ES-I3 (cell line): Measurements from ENCODE around the gene NDUFV1.
"Not testable (repeated sequence)": the region's sequence is repeated elsewhere in the genome, so short reads cannot be mapped to it uniquely, and the experiment has no call there.

ENCODE experiments used
- H3K36me3 ChIP-seq: 2 replicates; pipeline ENCODE4 v1.6.1; 2013; ENCODE audit warnings: mild to moderate bottlenecking, low read length, control low read depth, moderate library complexity; ENCODE audit not compliant: insufficient read depth
- H3K4me1 ChIP-seq: 2 replicates; pipeline ENCODE4 v1.6.1; 2013; ENCODE audit warnings: mild to moderate bottlenecking, control low read depth, low read length; ENCODE audit not compliant: insufficient read depth
- H3K9ac ChIP-seq: 2 replicates; pipeline ENCODE4 v1.6.1; 2013; ENCODE audit warnings: low read depth, mild to moderate bottlenecking, low read length, moderate library complexity
- H3K9me3 ChIP-seq: 2 replicates; pipeline ENCODE4 v1.6.1; 2013; ENCODE audit warnings: mild to moderate bottlenecking, low read length, moderate library complexity; ENCODE audit not compliant: control insufficient read depth, insufficient read depth

The NDUFV1 gene

DNA sequence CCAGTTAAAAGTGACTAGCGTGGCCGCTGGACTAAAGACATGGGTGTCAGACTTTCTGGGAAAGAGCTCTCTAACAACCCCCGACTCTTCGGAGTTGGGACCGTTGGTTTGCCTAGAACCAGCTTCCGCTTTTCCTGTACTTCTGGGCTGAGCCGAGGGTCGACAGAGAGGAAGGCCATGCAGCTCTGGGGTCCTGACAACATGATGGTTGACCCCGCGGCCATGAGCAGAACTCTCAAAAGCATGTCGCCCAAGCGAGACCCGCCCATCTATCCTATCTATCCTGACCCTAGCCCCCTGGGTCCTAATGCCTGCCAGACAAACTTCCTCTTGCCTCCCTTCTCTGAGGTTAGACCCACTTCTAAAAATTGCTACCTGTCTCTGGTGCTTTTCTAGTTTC is 13.9 kb downstream of the NDUFV1 start:
- peaks cover 13% of the 10 kb centered on the region for H3K4me1 ChIP-seq
- H3K9me3 ChIP-seq, H3K36me3 ChIP-seq: not testable (repeated sequence)
- peak overlapping the region; percentile 83; the same call in 1 of the 2 replicates for H3K9ac ChIP-seq

DNA sequence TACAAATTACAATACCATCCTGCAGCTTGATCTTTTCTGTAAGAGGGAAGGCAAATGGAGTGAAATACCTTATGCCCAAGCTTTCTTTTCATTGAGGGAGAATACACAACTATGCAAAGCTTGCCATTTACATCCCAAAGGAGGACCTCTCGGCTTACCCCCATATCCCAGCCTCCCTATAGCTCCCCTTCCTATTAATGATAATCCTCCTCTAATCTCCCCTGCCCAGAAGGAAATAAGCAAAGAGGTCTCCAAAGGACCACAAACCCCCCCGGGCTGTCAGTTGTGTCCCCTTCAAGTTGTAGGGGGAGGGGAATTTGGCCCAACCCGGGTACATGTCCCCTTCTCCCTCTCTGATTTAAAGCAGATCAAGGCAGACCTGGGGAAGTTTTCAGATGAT is 15.2 kb downstream of the NDUFV1 start:
- H3K9ac ChIP-seq: peak overlapping the region; percentile 83; the same call in 1 of the 2 replicates
- H3K36me3 ChIP-seq, H3K9me3 ChIP-seq, H3K4me1 ChIP-seq: not testable (repeated sequence)

DNA sequence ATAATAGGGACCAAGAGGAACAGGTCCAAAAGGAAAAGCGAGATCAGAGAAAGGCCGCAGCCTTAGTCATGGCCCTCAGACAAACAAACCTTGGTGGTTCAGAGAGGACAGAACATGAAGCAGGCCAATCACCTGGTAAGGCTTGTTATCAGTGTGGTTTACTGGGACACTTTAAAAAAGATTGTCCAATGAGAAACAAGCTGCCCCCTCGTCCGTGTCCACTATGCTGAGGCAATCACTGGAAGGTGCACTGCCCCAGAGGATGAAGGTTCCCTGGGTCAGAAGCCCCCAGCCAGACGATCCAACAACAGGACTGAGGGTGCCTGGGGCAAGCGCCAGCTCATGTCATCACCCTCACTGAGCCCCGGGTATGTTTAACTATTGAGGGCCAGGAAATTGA is 16.2 kb downstream of the NDUFV1 start:
- H3K4me1 ChIP-seq: not testable (repeated sequence)

DNA sequence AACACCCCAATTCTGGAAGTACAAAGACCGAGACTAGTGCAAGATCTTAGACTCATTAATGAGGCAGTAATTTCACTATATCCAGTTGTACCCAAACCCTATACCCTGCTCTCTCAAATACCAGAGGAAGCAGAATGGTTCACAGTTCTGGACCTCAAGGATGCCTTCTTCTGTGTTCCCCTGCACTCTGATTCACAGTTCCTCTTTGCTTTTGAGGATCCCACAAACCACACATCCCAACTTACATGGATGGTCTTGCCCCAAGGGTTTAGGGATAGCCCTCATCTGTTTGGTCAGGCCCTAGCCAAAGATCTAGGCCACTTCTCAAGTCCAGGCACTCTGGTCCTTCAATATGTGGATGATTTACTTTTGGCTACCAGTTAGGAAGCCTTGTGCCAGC is 17.1 kb downstream of the NDUFV1 start:
- not testable (repeated sequence) for H3K36me3 ChIP-seq, H3K4me1 ChIP-seq, H3K9me3 ChIP-seq, H3K9ac ChIP-seq

More for the DNA sequence above, 16.2 kb downstream of the NDUFV1 start:
- H3K36me3 ChIP-seq, H3K9ac ChIP-seq, H3K9me3 ChIP-seq: not testable (repeated sequence)

- not testable (repeated sequence) for H3K9ac ChIP-seq, H3K9me3 ChIP-seq, H3K4me1 ChIP-seq, H3K36me3 ChIP-seq
Measured at GRCh38 chr11:67626131-67626833, 19.5 kb downstream of the NDUFV1 start.

DNA sequence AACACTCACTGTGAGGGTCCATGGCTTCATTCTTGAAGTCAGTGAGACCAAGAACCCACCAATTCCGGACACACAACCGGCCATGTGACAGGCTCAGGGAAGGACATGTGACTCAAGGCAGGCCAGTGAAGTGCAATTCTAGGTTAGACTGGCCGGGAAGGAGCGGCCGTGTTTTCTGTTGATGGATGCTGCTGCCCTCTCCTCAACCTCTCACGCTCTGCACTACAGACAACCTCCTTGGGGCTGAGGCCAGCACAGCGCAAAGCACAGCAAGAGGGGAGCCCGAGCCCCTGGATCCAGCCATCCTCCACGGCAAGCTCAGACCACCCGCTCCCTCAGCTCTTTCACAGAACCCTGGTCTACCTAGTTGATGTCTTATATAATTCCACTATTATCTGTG is 20.2 kb downstream of the NDUFV1 start:
- Histone ChIP-seq H3K9ac (no peak overlapping the region), H3K4me1 (peaks cover 5% of the 10 kb centered on the region; the same call in 1 of the 2 replicates), H3K9me3 (no peaks in the 10 kb centered on the region), H3K36me3 (no peaks in the 10 kb centered on the region)

GRCh38 chr11:67627441-67627811 is 20.7 kb downstream of the NDUFV1 start:
- H3K9me3 ChIP-seq: no peaks in the 10 kb centered on the region
- no peaks in the 10 kb centered on the region for H3K36me3 ChIP-seq
- no peak overlapping the region for H3K9ac ChIP-seq
- peaks cover 5% of the 10 kb centered on the region; the same call in 1 of the 2 replicates for H3K4me1 ChIP-seq

- H3K9ac ChIP-seq: no peak overlapping the region
- peaks cover 5% of the 10 kb centered on the region; the same call in 1 of the 2 replicates for H3K4me1 ChIP-seq
- H3K36me3 ChIP-seq: no peaks in the 10 kb centered on the region
- no peaks in the 10 kb centered on the region for H3K9me3 ChIP-seq
Measured at GRCh38 chr11:67627812-67628624, 21.3 kb downstream of the NDUFV1 start.

GRCh38 chr11:67628710-67629385 is 22.1 kb downstream of the NDUFV1 start:
- H3K36me3 ChIP-seq: no peaks in the 10 kb centered on the region
- H3K9ac ChIP-seq: peak overlapping the region; percentile 48; the same call in 1 of the 2 replicates
- no peaks in the 10 kb centered on the region for H3K9me3 ChIP-seq
- H3K4me1 ChIP-seq: peaks cover 5% of the 10 kb centered on the region; the same call in 1 of the 2 replicates

DNA sequence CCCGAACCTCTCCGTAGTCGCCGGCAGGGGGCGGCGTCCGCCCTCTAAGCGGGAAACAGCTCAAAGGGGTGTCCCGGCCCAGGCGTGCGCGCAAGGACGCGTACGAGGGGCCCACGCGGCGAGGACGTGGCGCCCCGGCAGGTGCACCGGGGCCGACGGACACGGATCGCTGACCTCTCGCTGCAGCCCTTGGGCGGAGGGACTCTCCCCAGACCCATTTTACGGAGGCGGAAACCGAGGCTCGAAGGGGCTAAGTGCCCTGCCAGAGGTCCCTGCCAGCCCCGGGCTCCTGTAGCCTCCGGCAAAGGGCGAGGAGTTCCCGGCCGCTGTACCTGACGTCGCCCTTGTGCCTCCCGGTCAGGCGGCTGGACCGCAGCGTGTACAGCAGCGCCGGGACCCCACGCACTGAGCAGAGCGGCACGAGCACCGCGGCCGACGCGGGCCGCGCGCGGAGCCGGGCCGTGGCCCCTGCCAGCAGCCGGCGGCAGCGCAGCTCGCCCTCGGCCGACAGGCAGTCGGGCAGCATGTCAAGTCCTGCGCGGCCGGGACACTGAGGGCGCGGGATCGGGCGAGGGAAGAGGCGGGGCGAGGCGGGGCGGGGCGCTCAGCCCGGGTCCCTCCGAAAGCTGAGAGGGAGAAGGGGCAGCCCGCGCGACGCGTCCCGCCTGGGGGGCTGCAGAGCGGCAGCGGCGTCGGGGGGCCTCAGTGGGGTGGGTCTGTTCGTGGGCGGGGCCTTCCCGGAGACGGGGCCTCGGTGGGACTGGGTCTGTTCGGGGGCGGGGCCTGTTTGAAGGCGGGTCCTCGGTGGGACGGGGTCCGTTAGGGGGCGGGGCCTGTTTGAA is 22.9 kb downstream of the NDUFV1 start, which contains the start of gene NUDT8:
NUDT8 (minus strand) TSS at position 552 of the 842 bp plus-strand sequence; CDS start at position 526, 26 bp downstream.
- Histone ChIP-seq H3K9me3 (no peaks in the 10 kb centered on the region), H3K4me1 (peaks cover 5% of the 10 kb centered on the region; the same call in 1 of the 2 replicates), H3K36me3 (no peaks in the 10 kb centered on the region), H3K9ac (peak within 1 kb of the TSS; percentile 72)

GRCh38 chr11:67630228-67630942 is 23.6 kb downstream of the NDUFV1 start:
- Histone ChIP-seq H3K4me1 (peaks cover 5% of the 10 kb centered on the region; the same call in 1 of the 2 replicates), H3K36me3 (no peaks in the 10 kb centered on the region), H3K9ac (peak overlapping the region; percentile 72), H3K9me3 (no peaks in the 10 kb centered on the region)

DNA sequence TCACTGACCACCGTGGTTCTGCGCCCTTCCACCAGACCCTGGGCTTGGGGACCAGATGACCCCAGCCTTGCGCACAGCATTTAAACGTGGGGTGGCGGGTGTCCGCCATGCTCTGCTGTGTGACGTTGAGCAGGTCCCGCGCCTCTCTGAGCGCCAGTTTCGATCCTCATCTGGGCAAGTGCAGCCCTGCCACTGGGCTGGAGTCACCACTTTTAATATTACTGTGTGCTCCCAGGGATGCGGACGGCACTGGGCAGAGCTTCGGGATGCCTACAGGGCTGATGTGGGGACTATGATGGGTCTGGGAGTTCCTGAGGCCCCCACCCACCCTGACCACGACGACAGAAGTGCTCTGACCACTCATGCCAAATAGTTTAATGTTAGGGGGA is 24.2 kb downstream of the NDUFV1 start:
- H3K9ac ChIP-seq: peak overlapping the region; percentile 72; the same call in 1 of the 2 replicates
- H3K4me1 ChIP-seq: peaks cover 5% of the 10 kb centered on the region; the same call in 1 of the 2 replicates
- H3K9me3 ChIP-seq: no peaks in the 10 kb centered on the region
- H3K36me3 ChIP-seq: no peaks in the 10 kb centered on the region

DNA sequence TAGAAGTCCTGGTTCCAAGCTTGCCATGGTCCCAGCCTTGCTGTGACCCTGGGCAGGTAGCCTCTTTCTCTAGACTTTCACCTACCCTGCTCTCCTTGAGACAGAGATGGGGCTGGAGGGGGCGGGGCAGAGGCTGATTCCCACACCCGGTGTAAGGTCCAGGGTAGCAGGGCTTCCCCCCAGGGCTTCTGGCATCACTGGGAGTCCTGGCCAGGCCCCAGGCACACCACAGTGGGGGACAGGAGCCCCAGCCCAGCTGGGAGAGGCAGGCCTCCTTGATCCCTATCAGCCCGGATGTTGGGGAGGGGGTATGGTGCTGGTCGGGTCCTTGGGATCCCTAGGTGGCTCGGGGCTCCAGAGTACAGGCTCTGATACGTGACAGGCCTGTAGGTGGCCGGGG is 24.7 kb downstream of the NDUFV1 start:
- H3K4me1 ChIP-seq: peaks cover 5% of the 10 kb centered on the region; the same call in 1 of the 2 replicates
- H3K36me3 ChIP-seq: no peaks in the 10 kb centered on the region
- no peak overlapping the region for H3K9ac ChIP-seq
- H3K9me3 ChIP-seq: no peaks in the 10 kb centered on the region
